Transverse colon (tissue), 4 donors: ENCODE measurements around the gene VPS51. TPM values are rescaled to one million over a fixed set of nuclear protein-coding genes. Genes with fewer than 3 reads are reported as not detected.
A peak's percentile ranks its signal among the peaks of the same experiment; 100 is the strongest.
"Not testable (repeated sequence)": the region's sequence is repeated elsewhere in the genome, so short reads cannot be mapped to it uniquely, and the experiment has no call there.

Experiments used
- DNase-seq: peaks from one replicate; pipeline ENCODE4 v3.0.0-alpha.2; 2019
- H3K27ac ChIP-seq, 4 donors: fragments of 200-600 bp; sonication (generic); 2 replicates each; pipeline ENCODE4 v1.5.1; 2016 to 2018; ENCODE audit warnings: inconsistent platforms in 4 of 4
- H3K27me3 ChIP-seq: fragments of 200-600 bp; sonication (generic); 2 replicates; pipeline ENCODE4 v1.5.1; 2017; ENCODE audit warnings: inconsistent platforms
- H3K36me3 ChIP-seq, 4 donors: fragments of 200-600 bp; sonication (generic); 2 replicates each; pipeline ENCODE4 v1.5.1; 2017 to 2019; ENCODE audit warnings: inconsistent platforms in 4 of 4
- H3K4me1 ChIP-seq, 4 donors: fragments of 200-600 bp; sonication (generic); 2 replicates each; pipeline ENCODE4 v1.5.1; 2017 to 2020; ENCODE audit warnings: inconsistent platforms in 4 of 4
- H3K4me3 ChIP-seq, 4 donors: fragments of 200-600 bp; sonication (generic); 1 replicate in 1 of 4; 2 replicates in 3 of 4; pipeline versions ENCODE4 v1.5.1 to v1.6.1; 2017 to 2019; ENCODE audit warnings: inconsistent platforms in 4 of 4
- H3K9me3 ChIP-seq, 2 donors: fragments of 200-600 bp; sonication (generic); 2 replicates each; pipeline ENCODE4 v1.5.1; 2017 to 2019; ENCODE audit warnings: inconsistent platforms in 2 of 2
- EP300 ChIP-seq: sonication (generic); formaldehyde crosslinking; IDR thresholded peaks from one replicate; pipeline ENCODE4 v1.6.1; 2017; ENCODE audit warnings: antibody characterized with exemption, low read depth
- POLR2A ChIP-seq: fragments of 450-650 bp; IDR thresholded peaks from one replicate; pipeline ENCODE4 v1.6.1; 2016; ENCODE audit warnings: antibody characterized with exemption, mild to moderate bottlenecking, moderate library complexity
- POLR2AphosphoS5 ChIP-seq, 3 donors: sonication (generic); formaldehyde crosslinking; IDR thresholded peaks; one replicate each; pipeline ENCODE4 v1.6.1; 2016; ENCODE audit warnings: antibody characterized with exemption in 3 of 3
- WGBS, 2 donors: methylation state at CpG; one replicate each; pipeline ENCODE4 v1.1.5; 2018; ENCODE audit warnings: low coverage in 1 of 2; 5-methylcytosine and 5-hydroxymethylcytosine counted together
- in situ Hi-C, 4 donors: fragments of 200-750 bp; cut with MboI; loops; one replicate each; pipeline versions ENCODE4 v1.15.0 to v1.15.1; 2017; ENCODE audit warnings: low sequenced_read_pairs in 3 of 4, low pct_ligation_motif_present in 1 of 4, low pct_unique_long_range_greater_than_20kb in 1 of 4
- intact Hi-C: fragments of 100-400 bp; cut with DNase I; formaldehyde crosslinking; loops from one replicate; pipeline ENCODE4 v1.15.1; 2023; ENCODE audit warnings: low total_unique reads
- total RNA-seq, 4 donors: library from RNA; depleted of rRNA; stranded (reverse); fragments of >200 nt; gene quantifications; one replicate each; pipeline ENCODE4 v1.1.0, GENCODE V29; 2016
- TF ChIP-seq, protein P1 (sequence below), 5 experiments: fragments of 200-600 bp in 3 of 5; fragments of 450-650 bp in 2 of 5; sonication (generic) in 3 of 5; IDR thresholded peaks; 1 replicate in 2 of 5; 2 replicates in 3 of 5; pipeline ENCODE4 v1.5.1; 2016 to 2017; ENCODE audit warnings: antibody characterized with exemption in 5 of 5, inconsistent platforms in 3 of 5, mild to moderate bottlenecking in 2 of 5, moderate library complexity in 1 of 5

VPS51 gene
- total RNA-seq, 4 donors from 2014 or later: 252 to 560 (median 437) TPM

DNA sequence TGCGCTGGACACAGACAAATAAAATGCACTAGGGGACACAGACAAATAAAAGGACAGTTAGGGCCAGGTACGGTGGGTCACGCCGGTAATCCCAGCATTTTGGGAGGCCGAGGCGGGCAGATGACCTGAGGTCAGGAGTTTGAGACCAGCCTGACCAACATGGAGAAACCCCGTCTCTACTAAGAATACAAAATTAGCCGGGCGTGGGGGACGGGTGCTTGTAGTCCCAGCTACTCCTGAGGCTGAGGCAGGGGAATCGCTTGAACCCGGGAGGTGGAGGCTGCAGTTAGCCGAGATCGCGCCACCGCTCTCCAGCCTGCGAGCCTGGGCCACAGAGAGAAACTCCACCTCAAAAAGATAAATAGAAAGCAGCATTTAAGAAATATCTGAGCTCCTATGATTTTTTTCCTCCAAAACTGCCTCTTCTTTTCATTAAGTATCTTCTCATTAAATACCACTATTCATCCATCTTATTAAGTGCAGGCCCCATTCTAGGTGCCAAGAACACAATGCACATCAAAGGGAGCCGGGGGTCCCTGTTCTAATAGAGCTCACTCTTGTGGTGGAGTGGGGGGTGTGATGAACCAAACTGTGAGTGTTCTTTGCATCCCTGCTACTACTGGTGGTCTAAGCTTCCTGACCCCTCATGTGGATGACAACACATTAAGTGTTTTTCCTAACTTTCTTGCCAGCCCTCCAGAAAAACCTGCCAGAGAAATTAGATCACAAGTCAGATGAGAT, 22.3 kb downstream of the VPS51 start:
- Histone ChIP-seq H3K9me3 (no peaks in the 10 kb centered on the region), H3K4me1 (peaks cover 26 to 48% (median 34%) of the 10 kb centered on the region in 4 donors), H3K27me3 (no peaks in the 10 kb centered on the region), H3K36me3 (peaks cover 0 to 21% (median 5%) of the 10 kb centered on the region in 4 donors), H3K27ac (peak overlapping the region; percentile 58 to 94 (median 70)), H3K4me3 (no peak overlapping the region)
- no peak for DNase-seq
- WGBS, 2 donors: 67 to 80% methylated on average over 10 to 18 of the region's 18 CpGs
- TF ChIP-seq EP300: no peak
- in situ Hi-C loops (no loop called here), intact Hi-C loops (loop anchor here (5.0 kb wide), 1 partner anchor 91 kb away; the partner anchor contains the start of gene SNX15)

DNA sequence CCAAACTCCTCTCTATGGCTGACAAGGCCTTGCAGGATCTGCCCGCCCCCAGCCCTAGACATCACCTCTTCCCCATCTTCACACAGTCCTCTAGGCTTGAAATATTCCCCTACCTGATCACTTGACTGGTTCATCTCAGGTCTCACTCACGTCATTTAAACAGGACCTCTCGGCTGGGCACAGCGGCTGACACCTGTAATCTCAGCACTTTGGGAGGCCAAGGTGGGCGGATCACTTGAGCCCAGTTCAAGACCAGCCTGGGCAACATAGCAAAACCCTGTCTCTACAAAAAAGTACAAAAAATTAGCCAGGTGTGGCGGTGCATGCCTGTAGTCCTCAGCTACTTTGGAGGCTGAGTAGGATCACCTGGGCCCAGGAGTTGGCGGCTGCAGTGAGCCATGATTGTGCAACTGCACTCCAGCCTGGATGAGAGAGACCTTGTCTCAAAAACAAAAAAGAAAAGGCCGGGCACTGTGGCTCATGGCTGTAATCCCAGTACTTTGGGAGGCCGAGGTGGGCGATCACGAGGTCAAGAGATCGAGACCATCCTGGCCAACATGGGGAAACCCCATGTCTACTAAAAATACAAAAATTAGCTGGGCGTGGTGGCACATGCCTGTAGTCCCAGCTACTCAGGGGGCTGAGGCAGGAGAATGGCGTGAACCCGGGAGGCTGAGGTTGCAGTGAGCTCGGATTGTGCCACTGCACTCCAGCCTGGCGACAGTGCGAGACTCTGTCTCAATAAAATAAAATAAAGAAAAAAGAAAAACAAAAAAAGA, 23.1 kb downstream of the VPS51 start:
- intact Hi-C loops: loop anchor here (5.0 kb wide), 1 partner anchor 92 kb away; the partner anchor contains the start of gene SNX15
- peak overlapping the region in 3 of 4 donors; percentile 58 to 76 (median 64) for H3K27ac ChIP-seq
- H3K4me3 ChIP-seq, DNase-seq, in situ Hi-C loops, H3K9me3 ChIP-seq, H3K27me3 ChIP-seq: not testable (repeated sequence)
- peaks cover 23 to 47% (median 34%) of the 10 kb centered on the region in 4 donors for H3K4me1 ChIP-seq
- WGBS, 2 donors: 88 to 95% methylated on average over 4 to 18 of the region's 18 CpGs
- peaks cover 0 to 21% (median 5%) of the 10 kb centered on the region in 4 donors for H3K36me3 ChIP-seq

DNA sequence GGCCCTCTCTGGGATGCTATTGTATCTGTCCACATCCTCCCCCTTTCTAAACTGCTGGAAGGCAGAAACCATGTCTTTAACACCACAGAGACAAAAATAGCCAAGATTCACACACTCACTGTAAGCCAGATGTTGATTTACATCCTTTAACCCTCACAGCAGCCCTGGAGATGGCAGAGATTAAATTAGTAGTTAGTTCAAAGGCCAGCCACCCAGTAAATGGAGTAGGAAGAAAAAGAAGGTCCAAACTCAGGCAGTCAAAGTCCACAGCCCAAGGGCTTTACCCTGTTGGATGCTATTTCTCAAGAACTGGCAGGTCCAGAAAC, 23.6 kb downstream of the VPS51 start:
- H3K27me3 ChIP-seq: no peaks in the 10 kb centered on the region
- H3K4me1 ChIP-seq: peaks cover 23 to 47% (median 34%) of the 10 kb centered on the region in 4 donors
- intact Hi-C loops (loop anchor here (5.0 kb wide), 1 partner anchor 92 kb away; the partner anchor contains the start of gene SNX15), in situ Hi-C loops (no loop called here)
- H3K27ac ChIP-seq: no peak overlapping the region
- H3K9me3 ChIP-seq: no peaks in the 10 kb centered on the region
- DNase-seq: no peak
- TF ChIP-seq, protein P1, sequence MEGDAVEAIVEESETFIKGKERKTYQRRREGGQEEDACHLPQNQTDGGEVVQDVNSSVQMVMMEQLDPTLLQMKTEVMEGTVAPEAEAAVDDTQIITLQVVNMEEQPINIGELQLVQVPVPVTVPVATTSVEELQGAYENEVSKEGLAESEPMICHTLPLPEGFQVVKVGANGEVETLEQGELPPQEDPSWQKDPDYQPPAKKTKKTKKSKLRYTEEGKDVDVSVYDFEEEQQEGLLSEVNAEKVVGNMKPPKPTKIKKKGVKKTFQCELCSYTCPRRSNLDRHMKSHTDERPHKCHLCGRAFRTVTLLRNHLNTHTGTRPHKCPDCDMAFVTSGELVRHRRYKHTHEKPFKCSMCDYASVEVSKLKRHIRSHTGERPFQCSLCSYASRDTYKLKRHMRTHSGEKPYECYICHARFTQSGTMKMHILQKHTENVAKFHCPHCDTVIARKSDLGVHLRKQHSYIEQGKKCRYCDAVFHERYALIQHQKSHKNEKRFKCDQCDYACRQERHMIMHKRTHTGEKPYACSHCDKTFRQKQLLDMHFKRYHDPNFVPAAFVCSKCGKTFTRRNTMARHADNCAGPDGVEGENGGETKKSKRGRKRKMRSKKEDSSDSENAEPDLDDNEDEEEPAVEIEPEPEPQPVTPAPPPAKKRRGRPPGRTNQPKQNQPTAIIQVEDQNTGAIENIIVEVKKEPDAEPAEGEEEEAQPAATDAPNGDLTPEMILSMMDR (IDR thresholded peaks at IDR 0.05): no peak
- no peak for TF ChIP-seq POLR2A
- no peak for TF ChIP-seq POLR2AphosphoS5 (IDR thresholded peaks at IDR 0.05)
- no peak for TF ChIP-seq EP300
- H3K4me3 ChIP-seq: no peak overlapping the region
- H3K36me3 ChIP-seq: peaks cover 0 to 23% (median 5%) of the 10 kb centered on the region in 4 donors

DNA sequence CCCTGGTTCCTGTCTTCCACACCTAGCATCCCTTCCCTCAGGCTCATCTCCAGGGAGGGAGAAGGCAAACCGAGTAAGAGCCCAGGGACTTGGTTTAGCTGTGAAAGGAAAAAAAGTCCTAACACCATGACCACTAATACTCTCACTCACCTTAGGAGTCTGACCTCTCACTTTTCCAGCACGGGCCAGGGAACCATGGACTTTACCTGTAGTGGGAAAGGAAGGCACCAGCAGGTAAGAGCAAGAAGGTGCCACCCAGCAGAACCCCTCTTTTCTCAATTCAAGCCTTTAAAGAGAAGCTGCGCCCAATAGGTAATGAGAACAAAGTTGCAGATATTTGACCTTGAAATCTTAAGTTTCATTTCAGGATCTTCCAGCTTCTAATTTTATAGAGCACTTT, 24.8 kb downstream of the VPS51 start:
- in situ Hi-C loops: no loop called here
- no peak for TF ChIP-seq POLR2A
- TF ChIP-seq EP300: no peak
- no peak for TF ChIP-seq POLR2AphosphoS5 (IDR thresholded peaks at IDR 0.05)
- TF ChIP-seq, protein P1 (IDR thresholded peaks at IDR 0.05): no peak
- Histone ChIP-seq H3K36me3 (peaks cover 0 to 35% (median 8%) of the 10 kb centered on the region in 4 donors), H3K9me3 (no peaks in the 10 kb centered on the region), H3K4me1 (peaks cover 22 to 43% (median 32%) of the 10 kb centered on the region in 4 donors), H3K27me3 (no peaks in the 10 kb centered on the region), H3K27ac (peak overlapping the region; percentile 89 to 97 (median 96)), H3K4me3 (peak overlapping the region in 2 of 4 donors; percentile 71 to 94)
- WGBS, 2 donors: 69 to 70% methylated on average over 2 to 3 of the region's 3 CpGs
- intact Hi-C loops: no loop called here
- no peak for DNase-seq

DNA sequence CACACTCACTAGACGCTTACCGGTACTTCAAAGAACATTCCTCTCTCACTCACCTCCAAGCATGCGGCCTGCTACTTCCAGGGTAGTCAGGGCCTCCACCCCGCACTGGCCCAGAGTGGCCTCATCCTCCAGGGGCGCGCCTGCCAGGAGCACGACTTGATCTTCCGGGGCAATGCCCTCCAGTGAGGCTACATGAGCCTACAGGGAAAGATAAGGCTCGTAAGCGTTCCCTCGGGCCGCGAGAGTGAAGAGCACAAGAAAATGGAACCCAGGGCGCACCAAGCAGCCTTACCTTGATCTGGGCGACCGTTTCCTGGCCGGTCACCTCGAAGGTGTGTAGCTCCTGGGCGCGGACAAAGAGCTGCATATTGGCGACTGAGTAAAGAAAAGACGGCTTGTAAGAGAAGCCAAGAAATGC, 25.4 kb downstream of the VPS51 start:
- TF ChIP-seq EP300 (no peak), POLR2AphosphoS5 (IDR thresholded peaks at IDR 0.05) (no peak)
- TF ChIP-seq, protein P1 (IDR thresholded peaks at IDR 0.05): peak in 1 of 5 experiments; percentile 31
- no peaks in the 10 kb centered on the region for H3K9me3 ChIP-seq
- peak overlapping the region; percentile 54 to 94 (median 79) for H3K4me3 ChIP-seq
- peak overlapping the region; percentile 89 to 97 (median 96) for H3K27ac ChIP-seq
- peak; percentile 57 for DNase-seq
- peaks cover 16 to 37% (median 26%) of the 10 kb centered on the region in 4 donors for H3K4me1 ChIP-seq
- in situ Hi-C loops: no loop called here
- intact Hi-C loops: no loop called here
- 0 to 1% methylated on average over 2 to 22 of the region's 22 CpGs for WGBS, 2 donors
- no peaks in the 10 kb centered on the region for H3K27me3 ChIP-seq
- peaks cover 0 to 42% (median 11%) of the 10 kb centered on the region in 4 donors for H3K36me3 ChIP-seq
